IMR-90 (cell line): ENCODE data around the gene FCHSD2.

Source experiments
- FOS ChIP-seq: fragments of 150-350 bp; IDR thresholded peaks from 2 replicates; pipeline ENCODE4 v1.6.1; 2016; ENCODE audit warnings: low read depth, low read length
- MAFK ChIP-seq: IDR thresholded peaks from 2 replicates; pipeline ENCODE4 v1.6.1; 2012; ENCODE audit warnings: low read depth, low read length, improper control_type of control experiment
- MAZ ChIP-seq: IDR thresholded peaks from 2 replicates; pipeline ENCODE4 v1.6.1; 2012; ENCODE audit warnings: low read depth, mild to moderate bottlenecking, low read length, improper control_type of control experiment, moderate library complexity, borderline replicate concordance
- NFE2L2 ChIP-seq: fragments of 150-350 bp; IDR thresholded peaks from 2 replicates; pipeline ENCODE4 v1.6.1; 2016; ENCODE audit warnings: low read depth, mild to moderate bottlenecking, low read length
- POLR2A ChIP-seq: IDR thresholded peaks from 2 replicates; pipeline ENCODE4 v1.6.1; 2012; ENCODE audit warnings: mild to moderate bottlenecking, low read depth, low read length
- RAD21 ChIP-seq: IDR thresholded peaks from 2 replicates; pipeline ENCODE4 v1.6.1; 2012; ENCODE audit warnings: low read length, improper control_type of control experiment
- SMC3 ChIP-seq: fragments of 150-350 bp; IDR thresholded peaks from 2 replicates; pipeline ENCODE4 v1.6.1; 2016; ENCODE audit warnings: low read depth, mild to moderate bottlenecking, antibody characterized with exemption, low read length, moderate library complexity
- TF ChIP-seq, protein P1 (sequence below): fragments of 150-350 bp; IDR thresholded peaks from 2 replicates; pipeline ENCODE4 v1.6.1; 2016; ENCODE audit warnings: low read depth, mild to moderate bottlenecking, low read length, moderate library complexity, borderline replicate concordance
- TF ChIP-seq, protein P2 (sequence below): conservative IDR thresholded peaks from 2 replicates; pipeline ENCODE4 v1.5.1; 2012; ENCODE audit warnings: mild to moderate bottlenecking, low read depth, low read length, improper control_type of control experiment

DNA sequence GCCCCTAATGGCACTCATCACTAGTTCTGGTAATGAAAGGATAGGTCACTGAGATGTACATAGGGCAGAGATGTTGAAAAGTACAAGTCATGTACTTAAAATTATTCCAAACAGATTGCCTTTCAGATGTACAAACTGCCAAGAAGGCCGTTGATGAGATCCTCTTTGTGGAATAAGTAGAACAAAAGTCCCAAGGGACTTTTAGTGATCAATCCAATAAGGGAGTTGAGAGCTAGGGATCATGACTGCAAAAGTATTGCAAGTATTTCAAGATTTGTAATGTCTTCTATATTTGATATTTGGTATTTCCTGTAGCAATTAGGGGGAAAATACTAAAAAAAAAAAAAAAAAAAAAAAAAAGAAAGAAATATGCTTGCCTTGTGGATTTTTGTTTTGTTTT lies 245.7 kb downstream of the FCHSD2 start:
- TF ChIP-seq NFE2L2: no peak
- TF ChIP-seq, protein P1, sequence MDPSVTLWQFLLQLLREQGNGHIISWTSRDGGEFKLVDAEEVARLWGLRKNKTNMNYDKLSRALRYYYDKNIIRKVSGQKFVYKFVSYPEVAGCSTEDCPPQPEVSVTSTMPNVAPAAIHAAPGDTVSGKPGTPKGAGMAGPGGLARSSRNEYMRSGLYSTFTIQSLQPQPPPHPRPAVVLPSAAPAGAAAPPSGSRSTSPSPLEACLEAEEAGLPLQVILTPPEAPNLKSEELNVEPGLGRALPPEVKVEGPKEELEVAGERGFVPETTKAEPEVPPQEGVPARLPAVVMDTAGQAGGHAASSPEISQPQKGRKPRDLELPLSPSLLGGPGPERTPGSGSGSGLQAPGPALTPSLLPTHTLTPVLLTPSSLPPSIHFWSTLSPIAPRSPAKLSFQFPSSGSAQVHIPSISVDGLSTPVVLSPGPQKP: no peak
- TF ChIP-seq, protein P2, sequence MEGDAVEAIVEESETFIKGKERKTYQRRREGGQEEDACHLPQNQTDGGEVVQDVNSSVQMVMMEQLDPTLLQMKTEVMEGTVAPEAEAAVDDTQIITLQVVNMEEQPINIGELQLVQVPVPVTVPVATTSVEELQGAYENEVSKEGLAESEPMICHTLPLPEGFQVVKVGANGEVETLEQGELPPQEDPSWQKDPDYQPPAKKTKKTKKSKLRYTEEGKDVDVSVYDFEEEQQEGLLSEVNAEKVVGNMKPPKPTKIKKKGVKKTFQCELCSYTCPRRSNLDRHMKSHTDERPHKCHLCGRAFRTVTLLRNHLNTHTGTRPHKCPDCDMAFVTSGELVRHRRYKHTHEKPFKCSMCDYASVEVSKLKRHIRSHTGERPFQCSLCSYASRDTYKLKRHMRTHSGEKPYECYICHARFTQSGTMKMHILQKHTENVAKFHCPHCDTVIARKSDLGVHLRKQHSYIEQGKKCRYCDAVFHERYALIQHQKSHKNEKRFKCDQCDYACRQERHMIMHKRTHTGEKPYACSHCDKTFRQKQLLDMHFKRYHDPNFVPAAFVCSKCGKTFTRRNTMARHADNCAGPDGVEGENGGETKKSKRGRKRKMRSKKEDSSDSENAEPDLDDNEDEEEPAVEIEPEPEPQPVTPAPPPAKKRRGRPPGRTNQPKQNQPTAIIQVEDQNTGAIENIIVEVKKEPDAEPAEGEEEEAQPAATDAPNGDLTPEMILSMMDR: no peak
- TF ChIP-seq RAD21: no peak
- TF ChIP-seq MAFK: no peak
- no peak for TF ChIP-seq POLR2A
- TF ChIP-seq FOS: no peak
- no peak for TF ChIP-seq SMC3
- TF ChIP-seq MAZ: no peak
